H9 (cell line): ENCODE measurements around the gene PEAK3. TPM values are rescaled to one million over a fixed set of nuclear protein-coding genes. Genes with fewer than 3 reads are reported as not detected.

Experiments
- DNase-seq: peaks from one replicate; pipeline ENCODE4 v3.0.0-alpha.2; 2017
- H2AFZ ChIP-seq: one replicate; pipeline ENCODE4 v1.6.1; 2013; ENCODE audit warnings: mild to moderate bottlenecking, low read length, control low read depth, moderate library complexity
- H2AK5ac ChIP-seq: 2 replicates; pipeline ENCODE4 v1.6.1; 2013; ENCODE audit warnings: low read length, control low read depth, mixed read lengths; ENCODE audit not compliant: insufficient read length
- H2BK120ac ChIP-seq: one replicate; pipeline ENCODE4 v1.6.1; 2013; ENCODE audit warnings: low read depth, mild to moderate bottlenecking, low read length, control low read depth, inconsistent platforms; ENCODE audit not compliant: poor library complexity, severe bottlenecking
- H2BK12ac ChIP-seq: 2 replicates; pipeline ENCODE4 v1.6.1; 2013; ENCODE audit warnings: low read length, control low read depth, mixed read lengths, low read depth; ENCODE audit not compliant: insufficient read length
- H2BK15ac ChIP-seq: 2 replicates; pipeline ENCODE4 v1.6.1; 2013; ENCODE audit warnings: low read depth, low read length, control low read depth
- H2BK20ac ChIP-seq: one replicate; pipeline ENCODE4 v1.6.1; 2013; ENCODE audit warnings: low read depth, mild to moderate bottlenecking, low read length, control low read depth, inconsistent platforms; ENCODE audit not compliant: poor library complexity, severe bottlenecking
- H2BK5ac ChIP-seq: 2 replicates; pipeline ENCODE4 v1.6.1; 2013; ENCODE audit warnings: low read length, control low read depth, mixed read lengths; ENCODE audit not compliant: insufficient read length
- H3K14ac ChIP-seq: 2 replicates; pipeline ENCODE4 v1.6.1; 2013; ENCODE audit warnings: low read length, control low read depth; ENCODE audit not compliant: insufficient read depth
- H3K18ac ChIP-seq: 2 replicates; pipeline ENCODE4 v1.6.1; 2013; ENCODE audit warnings: low read depth, mild to moderate bottlenecking, mixed read lengths, low read length, control low read depth; ENCODE audit not compliant: insufficient read length
- H3K23ac ChIP-seq: 2 replicates; pipeline ENCODE4 v1.6.1; 2013; ENCODE audit warnings: low read length, control low read depth, mixed read lengths, low read depth; ENCODE audit not compliant: insufficient read length
- H3K23me2 ChIP-seq: 2 replicates; pipeline ENCODE4 v1.6.1; 2013; ENCODE audit warnings: low read depth, mild to moderate bottlenecking, mixed read lengths, low read length, control low read depth; ENCODE audit not compliant: insufficient read length, poor library complexity, severe bottlenecking
- H3K27ac ChIP-seq: 2 replicates; pipeline ENCODE4 v1.5.1; 2013; ENCODE audit warnings: low read length, control low read depth, mixed read lengths, low read depth; ENCODE audit not compliant: insufficient read length
- H3K27me3 ChIP-seq: 2 replicates; pipeline ENCODE4 v1.6.1; 2013; ENCODE audit warnings: low read length, control low read depth, inconsistent platforms; ENCODE audit not compliant: insufficient read depth
- H3K4ac ChIP-seq: 2 replicates; pipeline ENCODE4 v1.6.1; 2013; ENCODE audit warnings: low read depth, mild to moderate bottlenecking, control low read depth, inconsistent platforms, low read length, moderate library complexity
- H3K4me1 ChIP-seq: 2 replicates; pipeline ENCODE4 v1.6.1; 2013; ENCODE audit warnings: low read length, control low read depth, inconsistent platforms; ENCODE audit not compliant: insufficient read depth
- H3K4me2 ChIP-seq: 2 replicates; pipeline ENCODE4 v1.6.1; 2013; ENCODE audit warnings: low read length, control low read depth, mixed read lengths; ENCODE audit not compliant: insufficient read length, insufficient read depth
- H3K56ac ChIP-seq: 2 replicates; pipeline ENCODE4 v1.6.1; 2013; ENCODE audit warnings: low read depth, mild to moderate bottlenecking, mixed read lengths, low read length, control low read depth; ENCODE audit not compliant: insufficient read length
- H3K79me1 ChIP-seq: 2 replicates; pipeline ENCODE4 v1.6.1; 2013; ENCODE audit warnings: low read depth, mild to moderate bottlenecking, moderate library complexity, low read length, control low read depth, inconsistent platforms; ENCODE audit not compliant: insufficient read depth, poor library complexity, severe bottlenecking
- H3K79me2 ChIP-seq: 2 replicates; pipeline ENCODE4 v1.6.1; 2013; ENCODE audit warnings: low read length, control low read depth, inconsistent platforms; ENCODE audit not compliant: insufficient read depth
- H3K9ac ChIP-seq: 2 replicates; pipeline ENCODE4 v1.6.1; 2013; ENCODE audit warnings: low read length, control low read depth, mixed read lengths; ENCODE audit not compliant: insufficient read length; ENCODE audit errors: extremely low read depth
- H3K9me3 ChIP-seq: one replicate; pipeline ENCODE4 v1.6.1; 2013; ENCODE audit warnings: low read depth, low read length, inconsistent platforms; ENCODE audit not compliant: control insufficient read depth
- H3T11ph ChIP-seq: one replicate; pipeline ENCODE4 v1.6.1; 2013; ENCODE audit warnings: mild to moderate bottlenecking, low read length, control low read depth, inconsistent platforms
- H4K20me1 ChIP-seq: one replicate; pipeline ENCODE4 v1.6.1; 2013; ENCODE audit not compliant: control insufficient read depth, insufficient read length, insufficient read depth
- H4K5ac ChIP-seq: 2 replicates; pipeline ENCODE4 v1.6.1; 2013; ENCODE audit warnings: low read depth, mild to moderate bottlenecking, mixed read lengths, low read length, control low read depth; ENCODE audit not compliant: insufficient read length
- H4K8ac ChIP-seq: replicated peaks from 2 replicates; pipeline ENCODE4 v1.6.1; 2013; ENCODE audit warnings: low read length, control low read depth, mixed read lengths, low read depth; ENCODE audit not compliant: insufficient read length
- H4K91ac ChIP-seq: 2 replicates; pipeline ENCODE4 v1.6.1; 2013; ENCODE audit warnings: low read depth, mild to moderate bottlenecking, moderate library complexity, mixed read lengths, low read length, control low read depth; ENCODE audit not compliant: insufficient read length
- H3K27ac Mint-ChIP-seq, 3 experiments: 2 replicates in 2 of 3; 3 replicates in 1 of 3; pipeline ENCODE4 v1.8.0; 2020 to 2021; ENCODE audit warnings: mixed read lengths in 3 of 3, mild to moderate bottlenecking in 1 of 3, moderate library complexity in 1 of 3
- H3K27me3 Mint-ChIP-seq: 2 replicates; pipeline ENCODE4 v1.8.0; 2021; ENCODE audit warnings: low read depth, mild to moderate bottlenecking, moderate library complexity, mixed read lengths
- H3K36me3 Mint-ChIP-seq, 3 experiments: 2 replicates in 2 of 3; 3 replicates in 1 of 3; pipeline ENCODE4 v1.8.0; 2020 to 2021; ENCODE audit warnings: low read depth in 3 of 3, mixed read lengths in 3 of 3; ENCODE audit not compliant: insufficient read depth in 1 of 3
- H3K4me1 Mint-ChIP-seq, 2 experiments: 2 replicates each; pipeline ENCODE4 v1.8.0; 2020; ENCODE audit warnings: mixed read lengths in 2 of 2
- H3K4me3 Mint-ChIP-seq, 2 experiments: 2 replicates in 1 of 2; 3 replicates in 1 of 2; pipeline ENCODE4 v1.8.0; 2020 to 2021; ENCODE audit warnings: mild to moderate bottlenecking in 2 of 2, mixed read lengths in 2 of 2, moderate library complexity in 1 of 2
- H3K9me3 Mint-ChIP-seq, 2 experiments: 2 replicates in 1 of 2; 3 replicates in 1 of 2; pipeline ENCODE4 v1.8.0; 2020; ENCODE audit warnings: mild to moderate bottlenecking in 2 of 2, mixed read lengths in 2 of 2, moderate library complexity in 1 of 2
- CTCF ChIP-seq: fragments of 200-600 bp; sonication (generic); conservative IDR thresholded peaks from 3 replicates; pipeline ENCODE4 v1.8.0; 2021; ENCODE audit warnings: antibody characterized with exemption, mild to moderate bottlenecking
- WGBS: extraction: QIAGEN DNeasy Blood & Tissue Kit; methylation state at CpG from one replicate; pipeline ENCODE4 v1.1.7; 2013; ENCODE audit warnings: missing lambda C conversion rate, low lambda C conversion rate, mixed read lengths; ENCODE audit not compliant: insufficient read length; ENCODE audit errors: extremely low coverage; 5-methylcytosine and 5-hydroxymethylcytosine counted together
- total RNA-seq: library from RNA; stranded (reverse); gene quantifications from 2 replicates; pipeline ENCODE4 v1.2.1, GENCODE V29; 2021

The PEAK3 gene
- total RNA-seq, 1 experiment from 2014 or later, result not detected

- Histone ChIP-seq H3K9me3 (no peaks in the 10 kb centered on the region), H3K23ac (no peak overlapping the region), H3K18ac (no peak overlapping the region), H3T11ph (no peak overlapping the region), H3K9ac (no peak overlapping the region), H3K4ac (no peak overlapping the region), H2AFZ (no peak overlapping the region), H4K5ac (no peak overlapping the region), H4K20me1 (no peaks in the 10 kb centered on the region), H4K8ac (no peak overlapping the region), H2BK5ac (no peak overlapping the region), H4K91ac (no peak overlapping the region), H2BK20ac (no peak overlapping the region), H3K27me3 (peaks cover 5% of the 10 kb centered on the region; the same call in 1 of the 2 replicates), H3K56ac (no peak overlapping the region), H3K4me2 (no peak overlapping the region), H3K79me1 (no peaks in the 10 kb centered on the region), H2AK5ac (no peak overlapping the region), H2BK12ac (no peak overlapping the region), H3K27ac (no peak overlapping the region), H3K14ac (no peak overlapping the region), H3K23me2 (peaks cover 7% of the 10 kb centered on the region), H3K79me2 (no peaks in the 10 kb centered on the region), H3K4me1 (no peaks in the 10 kb centered on the region), H2BK15ac (no peak overlapping the region), H2BK120ac (no peak overlapping the region)
- no peaks in the 10 kb centered on the region; a peak in 1 of 5 replicates for H3K9me3 Mint-ChIP-seq
- H3K27ac Mint-ChIP-seq, result no peak overlapping the region
- no peak for DNase-seq
- TF ChIP-seq CTCF, result no peak
- peaks cover 17% of the 10 kb centered on the region for H3K27me3 Mint-ChIP-seq
- H3K36me3 Mint-ChIP-seq, result peaks cover 11 to 12% (median 11%) of the 10 kb centered on the region in 3 experiments
- H3K4me1 Mint-ChIP-seq, result peaks cover 11 to 15% of the 10 kb centered on the region in 2 experiments
- H3K4me3 Mint-ChIP-seq, result no peak overlapping the region
- no CpG with 5 or more reads among the region's 33 CpGs for WGBS
Measured at GRCh38 chr19:2278459-2279158, 3.4 kb downstream of the PEAK3 start.
